ENCODE results near the gene DLL3.
A peak's percentile ranks its signal among the peaks of the same experiment; 100 is the strongest.
"Not testable (repeated sequence)": the region's sequence is repeated elsewhere in the genome, so short reads cannot be mapped to it uniquely, and the experiment has no call there.

DLL3 gene, protein sequence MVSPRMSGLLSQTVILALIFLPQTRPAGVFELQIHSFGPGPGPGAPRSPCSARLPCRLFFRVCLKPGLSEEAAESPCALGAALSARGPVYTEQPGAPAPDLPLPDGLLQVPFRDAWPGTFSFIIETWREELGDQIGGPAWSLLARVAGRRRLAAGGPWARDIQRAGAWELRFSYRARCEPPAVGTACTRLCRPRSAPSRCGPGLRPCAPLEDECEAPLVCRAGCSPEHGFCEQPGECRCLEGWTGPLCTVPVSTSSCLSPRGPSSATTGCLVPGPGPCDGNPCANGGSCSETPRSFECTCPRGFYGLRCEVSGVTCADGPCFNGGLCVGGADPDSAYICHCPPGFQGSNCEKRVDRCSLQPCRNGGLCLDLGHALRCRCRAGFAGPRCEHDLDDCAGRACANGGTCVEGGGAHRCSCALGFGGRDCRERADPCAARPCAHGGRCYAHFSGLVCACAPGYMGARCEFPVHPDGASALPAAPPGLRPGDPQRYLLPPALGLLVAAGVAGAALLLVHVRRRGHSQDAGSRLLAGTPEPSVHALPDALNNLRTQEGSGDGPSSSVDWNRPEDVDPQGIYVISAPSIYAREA

DNA sequence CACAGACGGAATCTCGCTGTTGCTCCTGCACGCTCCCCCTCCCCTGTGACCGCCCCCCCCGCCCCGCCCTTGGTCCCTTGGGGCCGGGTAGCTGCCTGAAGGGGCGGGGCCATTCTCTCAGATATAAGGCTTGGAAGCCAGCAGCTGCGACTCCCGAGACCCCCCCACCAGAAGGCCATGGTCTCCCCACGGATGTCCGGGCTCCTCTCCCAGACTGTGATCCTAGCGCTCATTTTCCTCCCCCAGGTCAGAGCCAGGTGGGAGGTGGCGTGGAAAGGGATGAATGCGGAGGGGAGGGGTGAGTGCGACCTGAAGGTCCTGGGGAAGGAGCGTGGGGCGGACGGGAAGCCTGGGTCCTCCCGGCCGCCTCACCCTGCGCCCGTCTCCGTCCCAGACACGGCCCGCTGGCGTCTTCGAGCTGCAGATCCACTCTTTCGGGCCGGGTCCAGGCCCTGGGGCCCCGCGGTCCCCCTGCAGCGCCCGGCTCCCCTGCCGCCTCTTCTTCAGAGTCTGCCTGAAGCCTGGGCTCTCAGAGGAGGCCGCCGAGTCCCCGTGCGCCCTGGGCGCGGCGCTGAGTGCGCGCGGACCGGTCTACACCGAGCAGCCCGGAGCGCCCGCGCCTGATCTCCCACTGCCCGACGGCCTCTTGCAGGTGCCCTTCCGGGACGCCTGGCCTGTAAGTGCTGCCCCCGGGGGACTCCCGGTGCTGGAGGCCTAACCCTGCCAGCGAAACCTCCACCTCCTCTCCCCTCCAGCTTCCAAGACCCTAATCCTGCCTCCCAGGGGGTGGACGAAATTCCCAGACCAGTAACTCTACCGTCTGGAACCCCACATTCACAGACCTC lies at the start of gene DLL3:
Gene DLL3, plus strand, starts transcription at position 150 of the 845 bp plus-strand sequence. Its CDS starts 28 bp downstream, at position 178.
- Histone ChIP-seq H3K4me1 (ENCODE audit: control insufficient read depth, insufficient read depth, low read length) (peaks cover 5% of the 10 kb centered on the region), H3K27ac (ENCODE audit: low read depth, low read length) (no peak within 1 kb of the TSS), H3K4me3 (ENCODE audit: low read depth, low read length) (peak within 1 kb of the TSS; percentile 57), H3K9me3 (ENCODE audit: control insufficient read depth, insufficient read depth, low read length) (no peaks in the 10 kb centered on the region), H3K9ac (ENCODE audit: low read depth, low read length) (no peak within 1 kb of the TSS), H3K27me3 (ENCODE audit: control insufficient read depth, insufficient read depth, low read length) (peaks cover 65% of the 10 kb centered on the region), H3K36me3 (ENCODE audit: control insufficient read depth, insufficient read depth, low read length) (no peaks in the 10 kb centered on the region)

DNA sequence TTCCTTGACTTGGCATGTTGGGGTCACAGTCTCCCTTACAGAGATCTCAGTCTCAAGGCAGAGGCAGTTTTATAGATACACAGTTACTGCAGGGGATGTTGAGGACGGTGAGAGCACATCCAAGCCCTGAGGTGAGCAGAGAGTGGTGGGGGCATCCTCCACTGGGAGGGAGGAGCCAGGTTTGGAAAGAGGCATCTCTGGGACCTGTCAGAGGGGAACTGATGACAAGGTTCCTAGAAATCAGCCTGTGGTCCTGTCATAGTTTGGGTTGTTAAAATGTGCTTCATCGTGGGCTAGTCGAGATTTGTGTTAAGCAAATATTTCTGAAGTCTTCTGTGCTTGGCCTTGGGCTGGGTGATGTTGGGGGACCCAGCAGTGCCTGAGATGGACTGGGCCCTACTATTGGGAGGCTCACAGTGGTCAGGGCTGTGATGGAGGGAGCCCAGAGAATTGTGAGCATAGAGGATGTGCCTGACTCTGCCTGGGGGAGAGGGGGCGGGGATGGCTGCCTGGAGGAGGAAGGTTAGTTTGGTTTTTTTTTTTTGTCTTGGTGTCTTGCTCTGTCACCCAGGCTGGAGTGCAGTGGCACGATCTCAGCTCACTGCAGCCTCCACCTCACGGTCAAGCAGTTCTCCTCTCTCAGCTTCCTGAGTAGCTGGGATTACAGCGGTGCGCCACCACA lies 49.5 kb upstream of the DLL3 start:
- Histone ChIP-seq H3K4me3 (ENCODE audit: low read depth, low read length) (no peak overlapping the region), H3K9ac (ENCODE audit: low read depth, low read length) (no peak overlapping the region)

DNA sequence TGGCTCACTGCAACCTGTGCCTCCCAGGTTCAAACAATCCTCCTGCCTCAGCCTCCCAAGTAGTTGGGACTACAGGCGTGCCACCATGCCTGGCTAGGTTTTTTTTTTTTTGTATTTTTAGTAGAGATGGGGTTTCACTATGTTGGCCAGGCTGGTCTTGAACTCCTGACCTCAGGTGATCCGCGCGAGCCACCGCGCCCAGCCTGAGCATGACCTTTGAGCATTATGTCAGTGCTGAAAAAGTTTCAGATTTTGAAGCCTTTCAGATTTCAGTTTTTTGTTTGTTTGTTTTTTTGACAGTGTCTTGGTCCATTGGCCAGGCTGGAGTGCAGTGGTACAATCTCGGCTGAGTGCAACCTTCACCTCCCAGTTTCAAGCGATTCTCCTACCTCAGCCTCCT lies 47.5 kb upstream of the DLL3 start:
- not testable (repeated sequence) for H3K27ac ChIP-seq (ENCODE audit: low read depth, low read length); H3K9ac ChIP-seq (ENCODE audit: low read depth, low read length); H3K4me3 ChIP-seq (ENCODE audit: low read depth, low read length); H3K4me1 ChIP-seq (ENCODE audit: control insufficient read depth, insufficient read depth, low read length); H3K9me3 ChIP-seq (ENCODE audit: control insufficient read depth, insufficient read depth, low read length); H3K27me3 ChIP-seq (ENCODE audit: control insufficient read depth, insufficient read depth, low read length)
- peaks cover 52% of the 10 kb centered on the region for H3K36me3 ChIP-seq (ENCODE audit: control insufficient read depth, insufficient read depth, low read length)

More for the DNA sequence above, 49.5 kb upstream of the DLL3 start:
- Histone ChIP-seq H3K27me3 (ENCODE audit: control insufficient read depth, insufficient read depth, low read length) (no peaks in the 10 kb centered on the region), H3K4me1 (ENCODE audit: control insufficient read depth, insufficient read depth, low read length) (no peaks in the 10 kb centered on the region), H3K9me3 (ENCODE audit: control insufficient read depth, insufficient read depth, low read length) (no peaks in the 10 kb centered on the region), H3K27ac (ENCODE audit: low read depth, low read length) (no peak overlapping the region), H3K36me3 (ENCODE audit: control insufficient read depth, insufficient read depth, low read length) (peaks cover 47% of the 10 kb centered on the region)

DNA sequence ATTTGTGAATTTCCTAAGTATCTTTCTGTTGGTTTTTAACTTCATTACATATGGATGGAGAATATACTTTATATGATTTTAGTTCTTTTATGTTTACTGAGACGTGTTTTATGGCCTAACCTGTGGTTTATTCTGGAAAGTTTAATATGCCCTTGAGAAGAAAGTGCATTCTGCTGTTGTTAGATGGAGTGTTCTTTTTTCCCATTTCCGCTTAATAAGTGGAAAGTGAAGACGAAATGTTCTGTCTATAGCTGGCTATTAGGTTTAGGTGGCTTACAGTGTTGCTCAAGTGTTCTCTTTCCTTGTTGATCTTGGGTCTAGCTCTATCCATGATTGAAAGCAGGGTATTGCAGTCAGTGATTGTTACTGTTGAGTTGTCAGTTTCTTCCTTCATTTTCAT lies 35.3 kb upstream of the DLL3 start:
- Histone ChIP-seq H3K36me3 (ENCODE audit: control insufficient read depth, insufficient read depth, low read length) (peaks cover 83% of the 10 kb centered on the region), H3K4me1 (ENCODE audit: control insufficient read depth, insufficient read depth, low read length) (no peaks in the 10 kb centered on the region), H3K9ac (ENCODE audit: low read depth, low read length) (no peak overlapping the region), H3K27ac (ENCODE audit: low read depth, low read length) (no peak overlapping the region), H3K27me3 (ENCODE audit: control insufficient read depth, insufficient read depth, low read length) (no peaks in the 10 kb centered on the region), H3K4me3 (ENCODE audit: low read depth, low read length) (no peak overlapping the region), H3K9me3 (ENCODE audit: control insufficient read depth, insufficient read depth, low read length) (no peaks in the 10 kb centered on the region)

DNA sequence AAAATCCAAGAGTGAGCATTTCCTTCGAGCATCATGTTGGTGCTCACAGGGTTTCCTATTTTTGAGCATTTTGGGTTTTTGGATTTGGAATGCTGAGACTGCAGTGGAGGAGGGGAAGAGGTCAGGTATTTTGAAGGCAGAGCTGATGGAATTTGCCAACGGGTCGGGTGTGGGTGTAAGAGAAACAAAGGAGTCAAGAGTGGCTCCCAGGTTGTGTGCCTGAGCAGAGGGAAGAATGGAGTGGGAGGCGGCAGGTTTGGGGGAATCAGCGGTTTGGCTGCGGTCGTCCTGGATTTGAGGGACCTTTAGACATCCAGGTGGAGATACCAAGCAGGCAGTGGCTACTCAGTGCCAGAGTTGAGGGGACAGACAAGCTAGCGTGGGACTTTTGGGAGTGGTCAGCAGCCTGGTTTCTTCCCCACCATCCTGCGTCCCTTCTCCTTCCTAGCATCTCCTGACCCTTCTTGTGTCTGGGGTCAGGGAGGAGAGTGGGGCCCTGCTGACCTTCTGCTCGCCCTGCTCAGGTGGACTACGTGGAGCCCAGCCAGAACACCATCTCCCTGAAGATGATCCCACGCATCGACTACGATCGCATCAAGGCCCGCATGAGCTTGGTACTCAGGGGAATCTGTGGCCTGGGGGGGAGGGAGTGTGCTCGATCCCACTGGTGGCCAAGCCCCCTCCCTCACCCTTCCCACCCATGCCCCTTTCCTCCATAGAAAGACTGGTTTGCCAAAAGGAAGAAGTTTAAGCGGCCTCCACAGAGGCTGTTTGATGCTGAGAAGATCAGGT lies 32.6 kb upstream of the DLL3 start:
- H3K9ac ChIP-seq (ENCODE audit: low read depth, low read length): no peak overlapping the region
- H3K9me3 ChIP-seq (ENCODE audit: control insufficient read depth, insufficient read depth, low read length): no peaks in the 10 kb centered on the region
- H3K27ac ChIP-seq (ENCODE audit: low read depth, low read length): no peak overlapping the region
- H3K36me3 ChIP-seq (ENCODE audit: control insufficient read depth, insufficient read depth, low read length): peaks cover 83% of the 10 kb centered on the region
- no peaks in the 10 kb centered on the region for H3K27me3 ChIP-seq (ENCODE audit: control insufficient read depth, insufficient read depth, low read length)
- no peaks in the 10 kb centered on the region for H3K4me1 ChIP-seq (ENCODE audit: control insufficient read depth, insufficient read depth, low read length)
- H3K4me3 ChIP-seq (ENCODE audit: low read depth, low read length): no peak overlapping the region

DNA sequence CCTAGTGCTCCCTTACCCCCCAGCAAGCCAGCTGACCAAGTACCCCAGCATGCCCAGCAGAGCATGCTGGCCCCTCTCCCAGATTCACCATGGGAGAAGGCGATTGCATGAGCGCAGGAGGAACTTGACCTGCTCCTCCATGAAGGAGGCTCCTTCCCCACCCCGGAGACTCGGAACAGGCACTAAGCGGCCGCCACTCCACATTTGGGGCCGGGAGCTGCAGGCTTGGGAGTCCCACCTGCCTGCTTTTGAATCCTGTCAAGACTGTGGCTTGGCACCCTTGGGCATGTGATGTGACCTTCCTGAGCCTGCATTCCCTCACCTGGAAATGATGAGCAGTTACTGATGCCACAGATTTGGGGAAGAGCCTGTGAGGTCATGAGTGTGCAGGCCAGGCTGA lies 30.8 kb upstream of the DLL3 start:
- H3K36me3 ChIP-seq (ENCODE audit: control insufficient read depth, insufficient read depth, low read length): peaks cover 93% of the 10 kb centered on the region
- H3K27me3 ChIP-seq (ENCODE audit: control insufficient read depth, insufficient read depth, low read length): no peaks in the 10 kb centered on the region
- no peaks in the 10 kb centered on the region for H3K4me1 ChIP-seq (ENCODE audit: control insufficient read depth, insufficient read depth, low read length)
- no peaks in the 10 kb centered on the region for H3K9me3 ChIP-seq (ENCODE audit: control insufficient read depth, insufficient read depth, low read length)
- H3K9ac ChIP-seq (ENCODE audit: low read depth, low read length): no peak overlapping the region
- no peak overlapping the region for H3K27ac ChIP-seq (ENCODE audit: low read depth, low read length)
- no peak overlapping the region for H3K4me3 ChIP-seq (ENCODE audit: low read depth, low read length)

DNA sequence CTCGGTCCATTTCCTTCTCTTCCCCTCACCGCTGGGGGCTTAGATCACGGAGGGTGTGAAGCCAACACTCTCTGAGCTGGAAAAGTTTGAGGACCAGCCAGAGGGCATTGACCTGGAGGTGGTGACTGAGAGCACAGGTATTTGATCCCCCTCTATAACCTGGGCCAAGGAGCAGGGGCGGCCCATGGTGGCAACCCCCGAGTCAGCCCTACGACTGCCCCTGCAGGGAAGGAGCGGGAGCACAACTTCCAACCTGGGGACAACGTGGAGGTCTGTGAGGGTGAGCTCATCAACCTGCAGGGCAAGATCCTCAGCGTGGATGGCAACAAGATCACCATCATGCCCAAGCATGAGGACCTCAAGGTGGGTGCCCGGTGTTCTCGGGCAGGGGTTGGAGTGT lies 29.7 kb upstream of the DLL3 start:
- Histone ChIP-seq H3K36me3 (ENCODE audit: control insufficient read depth, insufficient read depth, low read length) (peaks cover 94% of the 10 kb centered on the region), H3K9ac (ENCODE audit: low read depth, low read length) (no peak overlapping the region), H3K27ac (ENCODE audit: low read depth, low read length) (no peak overlapping the region)

DNA sequence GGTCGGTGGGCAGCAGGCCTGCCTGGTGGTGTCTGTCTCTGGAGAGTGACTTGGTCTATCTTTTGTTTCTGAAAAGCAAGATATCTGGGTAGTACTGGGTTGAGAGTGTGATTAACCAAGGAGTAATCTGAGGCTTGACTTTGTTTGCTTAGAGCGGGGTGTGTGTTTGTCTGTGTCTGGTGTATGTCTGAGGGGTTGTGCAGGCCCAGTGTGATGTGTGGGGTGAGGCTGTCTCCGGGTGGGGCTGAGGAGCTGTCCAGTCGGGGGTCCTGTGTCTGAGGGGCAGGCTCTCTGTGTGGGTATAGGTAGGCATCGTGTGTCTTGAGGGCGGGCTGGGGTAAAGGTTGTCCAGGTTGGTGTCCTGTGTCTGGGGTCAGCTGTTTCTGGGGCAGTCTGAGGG lies 29.2 kb upstream of the DLL3 start:
- Histone ChIP-seq H3K4me3 (ENCODE audit: low read depth, low read length) (no peak overlapping the region), H3K27me3 (ENCODE audit: control insufficient read depth, insufficient read depth, low read length) (no peaks in the 10 kb centered on the region), H3K36me3 (ENCODE audit: control insufficient read depth, insufficient read depth, low read length) (peaks cover 94% of the 10 kb centered on the region), H3K9me3 (ENCODE audit: control insufficient read depth, insufficient read depth, low read length) (no peaks in the 10 kb centered on the region), H3K27ac (ENCODE audit: low read depth, low read length) (no peak overlapping the region), H3K4me1 (ENCODE audit: control insufficient read depth, insufficient read depth, low read length) (no peaks in the 10 kb centered on the region), H3K9ac (ENCODE audit: low read depth, low read length) (no peak overlapping the region)

More for the DNA sequence above, 29.7 kb upstream of the DLL3 start:
- no peaks in the 10 kb centered on the region for H3K4me1 ChIP-seq (ENCODE audit: control insufficient read depth, insufficient read depth, low read length)
- H3K9me3 ChIP-seq (ENCODE audit: control insufficient read depth, insufficient read depth, low read length): no peaks in the 10 kb centered on the region
- H3K4me3 ChIP-seq (ENCODE audit: low read depth, low read length): no peak overlapping the region
- H3K27me3 ChIP-seq (ENCODE audit: control insufficient read depth, insufficient read depth, low read length): no peaks in the 10 kb centered on the region

DNA sequence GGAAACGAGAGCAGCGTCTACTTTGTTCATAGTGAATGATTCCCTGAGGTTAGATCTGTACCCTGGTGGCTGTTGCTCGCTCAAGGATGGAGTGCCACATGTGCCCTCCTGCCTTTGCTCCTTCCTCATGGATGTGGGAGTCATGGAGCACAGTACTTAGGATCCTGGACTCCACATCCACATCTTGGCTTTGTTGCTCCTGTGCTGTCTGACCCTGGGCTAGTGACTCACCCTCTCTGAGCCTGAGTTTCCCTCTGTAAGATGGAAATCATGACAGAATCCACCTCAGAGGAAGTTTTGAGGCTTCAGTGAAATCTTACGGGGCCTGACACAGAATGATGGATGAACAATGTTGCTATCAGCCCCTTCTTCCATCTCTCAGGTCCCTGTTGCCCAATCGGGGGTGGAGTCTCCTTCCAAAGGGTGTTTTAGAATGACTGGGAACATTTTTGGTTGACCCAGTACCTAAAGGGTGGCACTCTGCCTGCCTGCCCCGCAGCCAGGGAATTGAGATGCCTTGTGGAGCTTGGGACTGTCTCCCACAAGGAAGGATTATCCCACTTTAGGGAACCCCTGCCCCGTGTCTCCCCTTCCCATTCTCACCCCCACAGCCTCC lies 27.9 kb upstream of the DLL3 start:
- Histone ChIP-seq H3K27me3 (ENCODE audit: control insufficient read depth, insufficient read depth, low read length) (no peaks in the 10 kb centered on the region), H3K9ac (ENCODE audit: low read depth, low read length) (no peak overlapping the region), H3K36me3 (ENCODE audit: control insufficient read depth, insufficient read depth, low read length) (peaks cover 90% of the 10 kb centered on the region), H3K4me1 (ENCODE audit: control insufficient read depth, insufficient read depth, low read length) (no peaks in the 10 kb centered on the region), H3K27ac (ENCODE audit: low read depth, low read length) (no peak overlapping the region), H3K4me3 (ENCODE audit: low read depth, low read length) (no peak overlapping the region), H3K9me3 (ENCODE audit: control insufficient read depth, insufficient read depth, low read length) (no peaks in the 10 kb centered on the region)
